C4-2B (cell line): ENCODE measurements around the gene DCLK1.

Experiments
- ZFX ChIP-seq: fragments of 450-650 bp; IDR thresholded peaks from 2 replicates; pipeline ENCODE4 v1.6.1; 2017
- TF ChIP-seq, protein P1 (sequence below): fragments of 450-650 bp; conservative IDR thresholded peaks from 2 replicates; pipeline ENCODE4 v1.5.1; 2017; ENCODE audit warnings: mild to moderate bottlenecking

DNA sequence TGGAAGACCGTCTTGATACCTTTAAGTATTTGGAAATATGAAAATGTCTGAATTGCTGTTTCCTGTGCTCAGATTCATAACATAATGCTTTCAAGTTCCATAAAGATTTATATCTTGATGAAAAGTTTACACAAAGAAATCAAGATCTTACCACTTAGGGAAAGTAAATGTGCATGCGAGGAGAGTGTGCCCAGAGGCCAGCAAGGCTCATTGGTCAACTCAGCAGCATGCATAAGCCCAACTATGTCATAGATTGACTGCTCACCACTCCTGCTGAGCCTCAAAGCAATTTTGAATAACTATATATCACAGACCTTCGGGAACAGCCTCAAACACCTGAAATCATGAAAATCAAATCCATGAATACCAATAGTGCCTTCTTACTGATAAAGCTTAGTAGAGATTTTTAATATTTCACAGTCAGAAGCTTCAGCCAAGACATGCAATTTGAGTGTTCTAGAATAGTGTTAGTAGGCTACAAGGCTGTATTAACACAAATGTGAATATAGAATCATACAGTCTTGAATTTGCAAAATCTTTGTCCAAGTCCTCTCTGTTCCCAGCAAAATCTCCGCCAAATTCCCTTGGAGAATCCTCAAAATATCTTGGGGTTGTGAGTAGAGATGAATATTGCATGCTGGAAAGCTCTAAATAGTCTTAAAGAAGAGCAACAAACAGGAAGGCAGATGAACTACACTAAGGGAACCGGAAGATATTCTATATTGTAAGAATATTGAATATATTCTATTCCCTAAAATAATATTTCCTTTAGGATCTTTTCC, 124.1 kb downstream of the DCLK1 start:
- TF ChIP-seq, protein P1, sequence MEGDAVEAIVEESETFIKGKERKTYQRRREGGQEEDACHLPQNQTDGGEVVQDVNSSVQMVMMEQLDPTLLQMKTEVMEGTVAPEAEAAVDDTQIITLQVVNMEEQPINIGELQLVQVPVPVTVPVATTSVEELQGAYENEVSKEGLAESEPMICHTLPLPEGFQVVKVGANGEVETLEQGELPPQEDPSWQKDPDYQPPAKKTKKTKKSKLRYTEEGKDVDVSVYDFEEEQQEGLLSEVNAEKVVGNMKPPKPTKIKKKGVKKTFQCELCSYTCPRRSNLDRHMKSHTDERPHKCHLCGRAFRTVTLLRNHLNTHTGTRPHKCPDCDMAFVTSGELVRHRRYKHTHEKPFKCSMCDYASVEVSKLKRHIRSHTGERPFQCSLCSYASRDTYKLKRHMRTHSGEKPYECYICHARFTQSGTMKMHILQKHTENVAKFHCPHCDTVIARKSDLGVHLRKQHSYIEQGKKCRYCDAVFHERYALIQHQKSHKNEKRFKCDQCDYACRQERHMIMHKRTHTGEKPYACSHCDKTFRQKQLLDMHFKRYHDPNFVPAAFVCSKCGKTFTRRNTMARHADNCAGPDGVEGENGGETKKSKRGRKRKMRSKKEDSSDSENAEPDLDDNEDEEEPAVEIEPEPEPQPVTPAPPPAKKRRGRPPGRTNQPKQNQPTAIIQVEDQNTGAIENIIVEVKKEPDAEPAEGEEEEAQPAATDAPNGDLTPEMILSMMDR, result no peak
- no peak for TF ChIP-seq ZFX
